Measurements from ENCODE around the gene NMNAT2.

DNA sequence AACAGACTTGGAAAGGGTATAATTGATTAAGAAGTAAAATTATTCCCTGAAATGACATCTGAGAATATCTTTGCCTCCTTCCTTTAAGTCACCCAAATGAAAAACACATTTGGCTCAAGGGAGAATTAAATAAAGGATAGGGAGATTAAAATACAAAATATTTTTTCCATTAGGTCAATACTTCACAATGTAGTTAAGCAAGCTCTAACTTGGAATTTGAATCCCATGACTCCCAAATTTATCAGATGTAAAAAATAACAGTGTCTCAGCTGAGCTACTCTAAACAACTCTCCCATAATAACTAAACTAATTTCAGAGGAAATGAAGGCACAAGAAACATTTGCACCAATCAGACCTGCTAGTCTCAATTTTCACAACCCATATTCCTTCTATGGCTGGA lies 6.5 kb upstream of the NMNAT2 start:
- TF ChIP-seq, protein P1, sequence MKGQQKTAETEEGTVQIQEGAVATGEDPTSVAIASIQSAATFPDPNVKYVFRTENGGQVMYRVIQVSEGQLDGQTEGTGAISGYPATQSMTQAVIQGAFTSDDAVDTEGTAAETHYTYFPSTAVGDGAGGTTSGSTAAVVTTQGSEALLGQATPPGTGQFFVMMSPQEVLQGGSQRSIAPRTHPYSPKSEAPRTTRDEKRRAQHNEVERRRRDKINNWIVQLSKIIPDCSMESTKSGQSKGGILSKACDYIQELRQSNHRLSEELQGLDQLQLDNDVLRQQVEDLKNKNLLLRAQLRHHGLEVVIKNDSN (IDR thresholded peaks at IDR 0.05): no peak
- TF ChIP-seq TAF1 (IDR thresholded peaks at IDR 0.05; ENCODE audit: low read depth) (no peak), EP300 (IDR thresholded peaks at IDR 0.05; ENCODE audit: borderline replicate concordance) (no peak)

All from Ishikawa (cell line).